Measurements from ENCODE around the gene WDR27.
"Not testable (repeated sequence)": the region's sequence is repeated elsewhere in the genome, so short reads cannot be mapped to it uniquely, and the experiment has no call there.

WDR27 gene

GRCh38 chr6:169639653-169640278, 62.1 kb downstream of the WDR27 start:
- no peak for DNase-seq (ENCODE audit: low spot score)

- no peak for DNase-seq (ENCODE audit: low spot score)
These were observed 62.9 kb downstream of the WDR27 start for GRCh38 chr6:169638915-169639314.

DNA sequence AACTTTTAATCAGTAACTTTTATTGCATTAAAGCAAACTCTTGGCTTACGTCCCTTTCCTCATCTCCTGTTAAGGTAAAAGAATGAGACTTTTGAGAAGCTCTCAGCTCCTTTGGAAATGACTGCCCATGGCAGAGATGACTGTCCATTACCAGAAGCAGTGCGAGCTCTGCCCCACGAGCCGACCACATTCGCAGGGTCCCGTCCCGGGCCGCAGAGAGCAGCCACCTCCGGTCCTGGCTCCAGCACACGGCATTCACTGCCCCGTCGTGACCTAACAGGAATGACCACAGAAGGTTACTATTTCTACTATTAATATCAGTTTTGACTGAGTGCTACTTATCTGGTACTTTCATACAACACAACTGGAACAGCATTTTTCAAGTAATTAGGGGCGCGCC, 63.4 kb downstream of the WDR27 start:
- no peak for DNase-seq (ENCODE audit: low spot score)

- no peak for DNase-seq (ENCODE audit: low spot score)
These were observed 66.5 kb downstream of the WDR27 start for GRCh38 chr6:169635345-169635744.

DNA sequence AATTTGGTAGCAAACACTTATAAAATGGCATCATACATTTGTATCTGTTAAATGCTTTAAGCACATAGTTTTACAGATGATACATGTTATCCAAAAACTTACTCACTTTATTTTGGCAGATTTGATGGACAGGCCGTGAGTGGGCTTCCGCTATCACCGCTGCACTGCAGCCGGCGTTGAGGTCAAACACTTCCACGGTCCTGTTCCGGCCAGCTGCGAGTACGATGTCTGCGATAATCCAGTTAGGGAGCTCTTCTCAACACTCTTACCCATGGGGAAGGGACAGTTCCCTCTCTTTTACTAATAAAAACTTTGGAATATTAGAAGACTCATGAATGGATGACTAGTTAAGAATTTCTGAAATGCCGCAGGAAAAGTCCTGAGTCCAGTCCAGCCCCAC, 69.0 kb downstream of the WDR27 start:
- DNase-seq (ENCODE audit: low spot score): no peak

- DNase-seq (ENCODE audit: low spot score): no peak
These were observed 72.6 kb downstream of the WDR27 start for GRCh38 chr6:169629256-169629655.

- no peak for DNase-seq (ENCODE audit: low spot score)
These were observed 73.9 kb downstream of the WDR27 start for GRCh38 chr6:169627736-169628607.

DNA sequence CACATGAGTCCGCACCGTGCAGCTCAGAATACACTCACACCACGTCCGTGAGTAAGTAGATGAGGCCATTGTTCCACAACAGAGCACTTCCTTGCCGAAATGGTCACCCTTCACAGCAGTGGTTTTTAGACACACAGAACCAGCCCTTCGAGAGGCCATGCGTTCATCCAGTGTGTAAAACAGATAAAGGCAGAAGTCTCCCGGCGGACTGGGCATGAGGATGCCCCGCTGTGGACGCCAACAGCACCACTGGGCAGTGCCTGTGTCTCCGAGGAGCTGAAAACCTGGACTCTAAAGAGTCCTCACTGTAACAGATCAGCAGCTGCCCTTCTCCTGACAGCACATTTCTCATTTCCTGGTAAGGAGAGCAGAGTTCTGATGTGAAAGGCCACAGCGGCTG, 75.2 kb downstream of the WDR27 start:
- no peak for DNase-seq (ENCODE audit: low spot score)

- DNase-seq (ENCODE audit: low spot score): no peak
These were observed 75.7 kb downstream of the WDR27 start for GRCh38 chr6:169626169-169626568.

- no peak for DNase-seq (ENCODE audit: low spot score)
These were observed 76.5 kb downstream of the WDR27 start for GRCh38 chr6:169625376-169625775.

DNA sequence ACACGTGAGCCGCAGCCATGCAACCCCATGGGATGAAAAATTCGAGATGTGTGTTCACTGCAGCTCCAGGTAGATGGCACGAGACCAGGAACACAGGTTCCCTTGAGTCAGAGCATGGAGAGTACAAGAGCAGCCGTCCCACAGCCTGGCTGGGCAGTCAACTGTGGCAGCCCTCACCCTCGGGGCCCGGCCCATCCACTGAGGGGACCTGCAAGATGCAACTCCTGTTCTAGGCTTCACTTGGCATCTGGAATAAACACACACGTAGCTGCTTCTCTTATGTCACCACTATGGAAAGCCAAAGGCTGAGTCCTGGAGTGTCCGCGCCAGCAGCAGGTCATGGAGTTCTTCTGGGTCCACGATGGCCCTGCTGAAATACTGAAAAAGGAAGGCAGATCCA, 77.0 kb downstream of the WDR27 start:
- no peak for DNase-seq (ENCODE audit: low spot score)

DNA sequence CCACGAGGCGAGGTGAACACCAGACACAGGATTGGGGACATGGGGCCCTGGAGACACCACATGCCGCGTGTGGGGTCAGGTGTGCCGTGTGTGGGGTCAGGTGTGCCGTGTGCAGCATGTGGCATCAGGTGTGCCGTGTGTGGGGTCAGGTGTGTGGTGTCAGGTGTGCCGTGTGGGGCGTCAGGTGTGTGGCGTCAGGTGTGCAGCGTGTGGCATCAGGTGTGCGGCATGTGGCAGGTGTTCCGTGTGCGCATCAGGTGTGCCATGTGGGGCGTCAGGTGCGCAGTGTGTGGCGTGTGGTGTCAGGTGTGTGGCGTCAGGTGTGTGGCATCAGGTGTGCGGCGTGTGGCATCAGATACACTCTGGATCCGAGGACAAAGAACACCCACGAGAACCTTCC, 77.9 kb downstream of the WDR27 start:
- DNase-seq (ENCODE audit: low spot score): no peak

DNA sequence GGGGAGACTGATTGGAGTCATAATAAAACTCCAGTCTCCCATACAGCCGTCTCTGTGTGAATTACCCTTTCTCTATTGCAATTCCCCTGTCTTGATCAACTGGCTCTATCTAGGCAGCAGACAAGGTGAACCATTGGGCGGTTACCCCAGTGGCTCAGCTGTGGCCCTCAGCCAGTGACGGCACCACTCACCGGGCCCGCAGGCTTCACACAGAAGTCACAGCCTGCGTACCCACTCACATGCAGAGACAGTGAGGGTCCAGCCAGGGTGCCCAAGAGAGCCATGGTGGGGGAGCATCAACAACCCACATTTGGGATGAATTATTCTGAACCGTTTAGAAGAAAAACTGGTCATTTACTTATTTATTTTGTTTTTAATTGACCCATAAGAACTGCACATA, 78.5 kb downstream of the WDR27 start:
- DNase-seq (ENCODE audit: low spot score): no peak

DNA sequence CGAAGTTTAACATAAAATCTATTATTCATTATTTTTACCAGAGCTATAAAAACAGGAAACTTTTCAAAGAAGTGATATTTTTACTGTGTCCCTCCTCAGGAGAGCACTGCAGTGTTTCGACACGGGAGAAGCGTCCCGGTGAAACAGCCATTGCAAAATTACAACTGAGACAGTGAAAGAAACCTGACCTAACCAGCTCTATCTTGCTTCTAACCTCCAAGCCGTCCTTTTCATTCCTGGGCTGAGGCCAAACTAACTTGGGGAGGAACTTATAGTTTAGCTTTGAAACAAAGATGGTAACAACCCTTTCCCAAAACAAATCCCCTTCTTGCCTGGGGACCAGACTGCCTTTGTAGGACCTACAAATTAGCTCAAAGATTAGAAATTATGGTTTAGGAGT, 79.2 kb downstream of the WDR27 start:
- DNase-seq (ENCODE audit: low spot score): no peak

- no peak for DNase-seq (ENCODE audit: low spot score)
These were observed 80.5 kb downstream of the WDR27 start for GRCh38 chr6:169621311-169621710.

DNA sequence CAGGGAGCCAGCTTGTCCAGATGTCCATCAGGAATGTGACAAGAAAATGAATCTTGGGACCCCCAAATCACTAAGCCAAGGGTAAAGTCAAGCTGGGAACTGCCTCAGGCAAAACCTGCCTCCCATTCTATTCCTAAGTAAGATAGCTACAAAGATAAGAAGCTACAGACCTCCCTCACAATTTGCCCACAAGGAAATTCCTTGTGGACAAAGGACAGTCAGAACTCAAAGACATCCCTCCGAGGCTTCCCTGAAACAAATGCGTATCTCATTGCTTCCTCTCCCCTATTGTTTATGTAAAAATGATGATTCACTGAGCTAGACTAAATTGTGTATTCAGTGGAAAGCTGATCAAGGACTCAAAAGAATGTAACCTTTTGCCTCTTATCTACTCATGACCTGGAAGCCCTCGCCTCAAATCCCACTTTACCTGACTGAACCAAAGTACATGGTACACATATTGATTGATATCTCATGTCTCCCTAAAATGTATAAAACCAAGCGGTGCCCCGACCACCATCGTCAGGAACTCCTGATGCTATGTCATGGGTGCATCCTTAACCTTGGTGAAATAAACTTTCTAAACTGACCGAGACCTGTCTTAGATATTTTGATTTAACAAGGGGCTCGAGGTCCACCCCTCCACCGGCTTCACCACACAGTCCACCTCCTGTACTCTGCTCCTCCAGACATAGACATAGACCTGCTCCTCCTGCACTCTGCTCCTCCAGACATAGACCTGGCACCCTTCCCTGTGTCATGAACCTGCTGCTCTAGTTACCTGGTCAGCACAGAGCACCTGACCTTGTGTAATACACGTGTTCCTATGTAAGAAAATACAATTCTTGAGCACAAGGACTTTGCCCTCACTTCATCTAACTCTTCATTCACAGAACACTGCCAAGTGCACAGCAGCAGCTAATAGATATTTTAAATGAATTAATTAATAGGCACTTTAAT, 81.4 kb downstream of the WDR27 start:
- DNase-seq (ENCODE audit: low spot score): no peak

DNA sequence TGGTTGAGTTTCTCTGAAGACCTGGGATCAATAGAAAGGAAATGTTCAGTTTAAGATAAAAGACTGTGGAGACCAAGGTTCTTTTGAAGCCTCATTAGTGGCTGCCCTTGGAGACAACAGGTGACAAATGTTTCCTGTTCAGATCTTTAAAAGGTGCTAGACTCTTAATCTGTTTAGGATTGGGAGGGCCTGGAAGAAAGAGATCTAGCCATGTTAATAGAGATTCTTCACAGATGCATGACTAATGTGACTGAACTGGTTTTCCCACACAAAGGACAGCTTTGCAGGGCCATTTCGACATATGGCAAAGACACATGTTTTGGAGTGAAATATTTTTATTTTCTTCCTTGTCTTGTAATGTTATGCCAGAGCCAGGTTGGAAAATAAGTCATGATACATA, 82.2 kb downstream of the WDR27 start:
- DNase-seq (ENCODE audit: low spot score): no peak

DNA sequence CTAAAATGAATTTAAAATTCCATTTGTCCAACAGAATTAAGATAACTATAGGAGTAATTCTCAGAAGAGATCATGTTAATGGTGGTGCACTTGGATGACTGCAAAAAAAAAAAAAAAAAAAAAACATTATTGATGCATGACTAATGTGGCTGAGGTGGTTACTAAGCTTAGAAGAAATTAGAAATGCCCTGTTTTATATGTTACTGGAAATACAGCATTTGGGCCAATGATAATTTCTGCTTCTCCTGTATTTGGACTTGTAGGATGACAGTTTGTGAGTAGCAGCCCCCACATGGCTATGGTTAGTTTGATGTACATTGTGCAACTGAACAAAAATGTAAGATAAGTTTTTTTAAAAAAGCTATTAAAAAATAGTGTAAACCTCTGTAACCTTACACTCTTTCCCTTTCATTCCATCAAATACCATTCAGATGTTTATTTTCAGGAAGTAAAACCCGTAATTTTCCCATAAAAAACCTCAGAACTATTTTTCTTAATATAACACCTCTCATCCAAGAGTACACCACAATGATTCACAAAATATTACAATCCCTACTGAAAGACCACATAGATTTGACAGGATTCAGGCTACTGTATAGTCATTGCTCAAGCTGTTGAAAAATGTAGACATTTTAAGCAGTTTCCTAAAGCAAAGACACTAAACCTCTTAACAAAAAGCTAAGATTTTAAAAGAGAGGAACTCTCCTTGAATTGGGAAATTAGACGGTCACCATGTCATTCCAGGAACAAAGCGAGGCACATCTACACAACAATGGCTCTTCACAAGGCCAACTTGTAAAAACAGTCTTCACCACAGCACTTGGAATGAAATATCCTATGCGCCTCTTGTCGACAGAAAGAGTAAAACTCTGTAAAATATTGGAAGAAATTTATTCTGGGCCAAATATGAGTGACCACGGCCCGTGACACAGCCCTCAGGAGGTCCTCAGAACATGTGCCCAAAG, 83.0 kb downstream of the WDR27 start:
- peak; percentile 56 for DNase-seq (ENCODE audit: low spot score)

- DNase-seq (ENCODE audit: low spot score): no peak
These were observed 84.3 kb downstream of the WDR27 start for GRCh38 chr6:169617562-169617961.

DNA sequence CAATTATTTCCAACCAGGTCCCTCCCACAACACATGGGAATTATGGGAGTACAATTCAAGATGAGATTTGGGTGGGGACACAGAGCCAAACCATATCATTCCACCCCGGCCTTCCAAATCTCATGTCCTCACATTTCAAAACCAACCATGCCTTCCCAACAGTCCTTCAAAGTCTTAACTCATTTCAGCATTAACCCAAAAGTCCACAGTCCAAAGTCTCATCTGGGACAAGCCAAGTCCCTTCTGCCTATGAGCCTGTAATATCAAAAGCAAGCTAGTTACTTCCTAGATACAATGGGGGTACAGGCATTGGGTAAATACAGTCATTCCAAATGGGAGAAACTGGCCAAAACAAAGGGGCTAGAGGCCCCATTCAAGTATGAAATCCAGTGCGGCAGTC, 93.2 kb downstream of the WDR27 start:
- not testable (repeated sequence) for DNase-seq (ENCODE audit: low spot score)

DNA sequence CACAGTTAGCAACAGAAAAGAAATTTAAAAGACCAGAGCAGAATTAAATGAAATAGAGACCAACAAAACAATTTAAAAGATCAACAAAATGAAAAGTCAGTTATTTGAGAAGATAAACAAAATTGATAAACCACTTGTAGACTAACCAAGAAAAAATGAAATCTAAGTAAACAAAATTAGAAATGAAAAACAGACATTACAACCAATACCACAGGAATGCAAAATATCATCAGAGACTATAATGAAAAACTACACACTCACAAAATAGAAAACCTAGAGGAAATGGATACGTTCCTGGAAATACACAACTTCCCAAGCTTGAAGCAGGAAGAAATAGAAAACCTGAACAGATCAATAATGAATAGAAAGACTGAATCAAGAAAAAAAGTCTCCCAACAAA, 97.8 kb downstream of the WDR27 start:
- no peak for DNase-seq (ENCODE audit: low spot score)
